Neural cell (in vitro differentiated cells): ENCODE measurements around the gene DNAJB9. TPM values are rescaled to one million over a fixed set of nuclear protein-coding genes. Genes with fewer than 3 reads are reported as not detected.
"Not testable (repeated sequence)": the region's sequence is repeated elsewhere in the genome, so short reads cannot be mapped to it uniquely, and the experiment has no call there.

ENCODE experiments used
- H2AFZ ChIP-seq: fragments of 200-600, 300-800 bp; sonication (generic), shearing (Covaris generic); 2 replicates; pipeline ENCODE4 v1.6.0; 2014; ENCODE audit warnings: low read depth, mild to moderate bottlenecking, antibody characterized with exemption, low read length, moderate library complexity
- H3F3A ChIP-seq: fragments of 200-600 bp; shearing (Covaris generic); 2 replicates; pipeline ENCODE4 v1.6.1; 2016; ENCODE audit warnings: mild to moderate bottlenecking, moderate library complexity, mixed read lengths, antibody characterized with exemption, low read length; ENCODE audit not compliant: insufficient read depth, poor library complexity, severe bottlenecking
- H3K27ac ChIP-seq: fragments of 200-600, 300-800 bp; sonication (generic), shearing (Covaris generic); 2 replicates; pipeline ENCODE4 v1.5.1; 2014; ENCODE audit warnings: mild to moderate bottlenecking, low read length, moderate library complexity
- H3K27me3 ChIP-seq: fragments of 300-800, 200-600 bp; sonication (generic), shearing (Covaris generic); 2 replicates; pipeline ENCODE4 v1.6.0; 2014; ENCODE audit warnings: mild to moderate bottlenecking, low read depth, low read length, moderate library complexity; ENCODE audit not compliant: insufficient read depth
- H3K36me3 ChIP-seq: fragments of 300-800, 200-600 bp; sonication (generic), shearing (Covaris generic); 2 replicates; pipeline ENCODE4 v1.5.1; 2014; ENCODE audit warnings: mild to moderate bottlenecking, antibody characterized with exemption, low read length, moderate library complexity; ENCODE audit not compliant: insufficient read depth
- H3K4me2 ChIP-seq: fragments of 300-800, 200-600 bp; sonication (generic), shearing (Covaris generic); 2 replicates; pipeline ENCODE4 v1.6.0; 2014; ENCODE audit warnings: mild to moderate bottlenecking, low read length
- H3K4me3 ChIP-seq: fragments of 300-800, 200-600 bp; sonication (generic), shearing (Covaris generic); 2 replicates; pipeline ENCODE4 v1.5.1; 2014; ENCODE audit warnings: mild to moderate bottlenecking, low read length, moderate library complexity
- H3K79me2 ChIP-seq: fragments of 200-600 bp; shearing (Covaris generic); replicated peaks from 2 replicates; pipeline ENCODE4 v1.6.0; 2014; ENCODE audit warnings: mild to moderate bottlenecking, low read length, moderate library complexity; ENCODE audit not compliant: insufficient read depth
- H3K9ac ChIP-seq: fragments of 300-800, 200-600 bp; sonication (generic), shearing (Covaris generic); 2 replicates; pipeline ENCODE4 v1.6.1; 2016; ENCODE audit warnings: mild to moderate bottlenecking, low read length, mixed read lengths
- H3K9me2 ChIP-seq: fragments of 200-600 bp; shearing (Covaris generic); 2 replicates; pipeline ENCODE4 v1.6.1; 2016; ENCODE audit warnings: mild to moderate bottlenecking, low read length, mixed read lengths; ENCODE audit not compliant: insufficient read depth
- H3K9me3 ChIP-seq: fragments of 200-600, 300-800 bp; sonication (generic), shearing (Covaris generic); 2 replicates; pipeline ENCODE4 v1.6.1; 2016; ENCODE audit warnings: mild to moderate bottlenecking, mixed run types, low read length, moderate library complexity, mixed read lengths
- H4K20me1 ChIP-seq: fragments of 200-600 bp; shearing (Covaris generic); 2 replicates; pipeline ENCODE4 v1.6.1; 2016; ENCODE audit warnings: mild to moderate bottlenecking, mixed run types; ENCODE audit not compliant: insufficient read depth
- CTCF ChIP-seq: fragments of 450-650 bp; IDR thresholded peaks from 2 replicates; pipeline ENCODE4 v1.5.1; 2014; ENCODE audit warnings: antibody characterized with exemption, mild to moderate bottlenecking, moderate library complexity; ENCODE audit not compliant: poor library complexity, severe bottlenecking
- EP300 ChIP-seq: fragments of 450-650 bp; conservative IDR thresholded peaks from 2 replicates; pipeline ENCODE4 v1.6.1; 2014; ENCODE audit warnings: antibody characterized with exemption, mild to moderate bottlenecking, moderate library complexity; ENCODE audit not compliant: poor library complexity, severe bottlenecking
- EZH2 ChIP-seq: fragments of 200-600, 300-800 bp; shearing (Covaris generic), sonication (generic); IDR thresholded peaks from 2 replicates; pipeline ENCODE4 v1.6.1; 2014; ENCODE audit warnings: antibody characterized with exemption, low read length, borderline replicate concordance, mild to moderate bottlenecking; ENCODE audit not compliant: insufficient read depth, poor library complexity, severe bottlenecking
- MXI1 ChIP-seq: fragments of 450-650 bp; conservative IDR thresholded peaks from 2 replicates; pipeline ENCODE4 v1.6.1; 2014; ENCODE audit warnings: antibody characterized with exemption, mild to moderate bottlenecking; ENCODE audit not compliant: poor library complexity, severe bottlenecking
- POLR2AphosphoS5 ChIP-seq: IDR thresholded peaks from 2 replicates; pipeline ENCODE4 v1.6.1; 2012
- RAD21 ChIP-seq: fragments of 450-650 bp; conservative IDR thresholded peaks from 2 replicates; pipeline ENCODE4 v1.6.1; 2014; ENCODE audit warnings: antibody characterized with exemption, mild to moderate bottlenecking, moderate library complexity
- REST ChIP-seq: IDR thresholded peaks from 2 replicates; pipeline ENCODE4 v1.6.1; 2012; ENCODE audit warnings: borderline replicate concordance
- SMC3 ChIP-seq: fragments of 450-650 bp; conservative IDR thresholded peaks from 2 replicates; pipeline ENCODE4 v1.6.1; 2014; ENCODE audit warnings: antibody characterized with exemption, mild to moderate bottlenecking, moderate library complexity; ENCODE audit not compliant: poor library complexity
- TAF1 ChIP-seq: IDR thresholded peaks from 2 replicates; pipeline ENCODE4 v1.6.1; 2012; ENCODE audit warnings: low read depth
- polyA plus RNA-seq: library from polyadenylated mRNA; depleted of rRNA; stranded (reverse); fragments of >200 nt; gene quantifications from 2 replicates; pipeline ENCODE4 v1.2.3, GENCODE V29; 2014

DNAJB9 gene
- polyA plus RNA-seq, 1 donor from 2014 or later: 102 TPM

- no peak for TF ChIP-seq EP300
- H3K9me3 ChIP-seq: no peaks in the 10 kb centered on the region
These were observed 33.9 kb upstream of the DNAJB9 start for GRCh38 chr7:108535744-108536143.

GRCh38 chr7:108537229-108537628 lies 32.4 kb upstream of the DNAJB9 start:
- TF ChIP-seq MXI1 (no peak), POLR2AphosphoS5 (no peak), EZH2 (no peak), TAF1 (no peak), CTCF (no peak), RAD21 (no peak), SMC3 (no peak), EP300 (no peak), REST (no peak)
- H3K27me3 ChIP-seq: no peaks in the 10 kb centered on the region
- H3K9me2 ChIP-seq: no peaks in the 10 kb centered on the region
- no peaks in the 10 kb centered on the region for H3K79me2 ChIP-seq
- H3K4me3 ChIP-seq: no peak overlapping the region
- no peaks in the 10 kb centered on the region for H3K9me3 ChIP-seq
- no peak overlapping the region for H3K27ac ChIP-seq
- no peak overlapping the region for H2AFZ ChIP-seq
- no peak overlapping the region for H3K9ac ChIP-seq
- H3F3A ChIP-seq: no peaks in the 10 kb centered on the region
- H4K20me1 ChIP-seq: no peaks in the 10 kb centered on the region
- no peak overlapping the region for H3K4me2 ChIP-seq
- H3K36me3 ChIP-seq: no peaks in the 10 kb centered on the region

More at GRCh38 chr7:108535744-108536143, 33.9 kb upstream of the DNAJB9 start:
- Histone ChIP-seq H3F3A (no peaks in the 10 kb centered on the region), H2AFZ (no peak overlapping the region), H3K36me3 (no peaks in the 10 kb centered on the region), H3K4me3 (no peak overlapping the region), H3K9me2 (no peaks in the 10 kb centered on the region), H3K9ac (no peak overlapping the region), H3K4me2 (no peak overlapping the region), H3K79me2 (no peaks in the 10 kb centered on the region), H3K27ac (no peak overlapping the region), H4K20me1 (no peaks in the 10 kb centered on the region), H3K27me3 (no peaks in the 10 kb centered on the region)

GRCh38 chr7:108538236-108538635 lies 31.4 kb upstream of the DNAJB9 start:
- not testable (repeated sequence) for H3F3A ChIP-seq, H4K20me1 ChIP-seq, H3K4me2 ChIP-seq, H3K9me3 ChIP-seq, H3K9me2 ChIP-seq, H3K79me2 ChIP-seq, H3K27me3 ChIP-seq, H3K27ac ChIP-seq, H3K4me3 ChIP-seq, H3K9ac ChIP-seq, H3K36me3 ChIP-seq, H2AFZ ChIP-seq

GRCh38 chr7:108538685-108539084 lies 31.0 kb upstream of the DNAJB9 start:
- H3F3A ChIP-seq, H3K27ac ChIP-seq, H3K4me3 ChIP-seq, H3K79me2 ChIP-seq, H3K36me3 ChIP-seq, H3K9ac ChIP-seq, H3K4me2 ChIP-seq, H3K9me3 ChIP-seq, H4K20me1 ChIP-seq, H3K27me3 ChIP-seq, H2AFZ ChIP-seq, H3K9me2 ChIP-seq: not testable (repeated sequence)
